ENCODE results near the gene EVC2.

EVC2 gene

DNA sequence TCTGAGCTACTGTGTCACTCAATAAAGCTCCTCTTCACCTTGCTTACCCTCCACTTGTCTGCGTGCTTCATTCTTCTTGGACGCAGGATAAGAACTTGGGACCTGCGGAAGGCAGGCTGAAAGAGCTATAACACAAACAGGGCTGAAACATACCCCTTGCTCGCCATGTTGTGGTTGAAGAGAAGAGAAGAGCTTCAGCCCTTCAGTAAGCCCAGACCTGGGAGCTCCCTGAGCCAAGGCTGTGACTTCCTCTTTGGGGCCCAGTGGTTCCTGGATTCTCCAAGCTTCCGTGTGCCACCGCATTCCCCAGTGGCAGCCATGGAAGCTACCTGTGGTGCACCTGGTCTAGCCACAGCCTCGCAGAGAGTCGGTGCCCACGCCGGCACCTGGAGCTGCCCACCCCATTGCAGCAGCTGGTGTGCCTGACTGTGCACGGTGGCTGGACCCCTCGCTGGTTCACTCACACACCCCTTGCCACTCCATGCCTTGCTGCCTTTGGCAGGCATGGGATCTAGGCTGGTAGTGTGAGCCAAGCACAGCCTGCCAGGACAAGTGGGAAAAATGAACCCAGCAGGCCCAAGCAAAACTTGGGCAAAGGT is 160.6 kb downstream of the EVC2 start:
- Histone ChIP-seq H3K79me2 (ENCODE audit: insufficient read depth, low read length) (no peaks in the 10 kb centered on the region), H3K9me2 (replicated peaks; ENCODE audit: low read depth, low read length) (no peaks in the 10 kb centered on the region), H3K36me3 (ENCODE audit: insufficient read depth, low read length) (no peaks in the 10 kb centered on the region), H4K20me1 (ENCODE audit: insufficient read depth, low read length, poor library complexity, severe bottlenecking) (no peaks in the 10 kb centered on the region), H3F3A (ENCODE audit: low read depth) (no peaks in the 10 kb centered on the region), H3K4me1 (ENCODE audit: insufficient read depth, low read length, poor library complexity, severe bottlenecking) (no peaks in the 10 kb centered on the region), H3K4me2 (ENCODE audit: low read depth, low read length, poor library complexity, severe bottlenecking) (no peak overlapping the region), H3K9me3 (ENCODE audit: insufficient read depth, low read depth, low read length) (no peaks in the 10 kb centered on the region), H3K9ac (ENCODE audit: low read depth, low read length, poor library complexity, severe bottlenecking) (no peak overlapping the region), H3K27me3 (ENCODE audit: insufficient read depth, low read length, poor library complexity, severe bottlenecking) (no peaks in the 10 kb centered on the region), H3K4me3 (ENCODE audit: low read length, poor library complexity, severe bottlenecking) (no peak overlapping the region), H2AFZ (ENCODE audit: low read length) (no peak overlapping the region)
- TF ChIP-seq, protein P1, sequence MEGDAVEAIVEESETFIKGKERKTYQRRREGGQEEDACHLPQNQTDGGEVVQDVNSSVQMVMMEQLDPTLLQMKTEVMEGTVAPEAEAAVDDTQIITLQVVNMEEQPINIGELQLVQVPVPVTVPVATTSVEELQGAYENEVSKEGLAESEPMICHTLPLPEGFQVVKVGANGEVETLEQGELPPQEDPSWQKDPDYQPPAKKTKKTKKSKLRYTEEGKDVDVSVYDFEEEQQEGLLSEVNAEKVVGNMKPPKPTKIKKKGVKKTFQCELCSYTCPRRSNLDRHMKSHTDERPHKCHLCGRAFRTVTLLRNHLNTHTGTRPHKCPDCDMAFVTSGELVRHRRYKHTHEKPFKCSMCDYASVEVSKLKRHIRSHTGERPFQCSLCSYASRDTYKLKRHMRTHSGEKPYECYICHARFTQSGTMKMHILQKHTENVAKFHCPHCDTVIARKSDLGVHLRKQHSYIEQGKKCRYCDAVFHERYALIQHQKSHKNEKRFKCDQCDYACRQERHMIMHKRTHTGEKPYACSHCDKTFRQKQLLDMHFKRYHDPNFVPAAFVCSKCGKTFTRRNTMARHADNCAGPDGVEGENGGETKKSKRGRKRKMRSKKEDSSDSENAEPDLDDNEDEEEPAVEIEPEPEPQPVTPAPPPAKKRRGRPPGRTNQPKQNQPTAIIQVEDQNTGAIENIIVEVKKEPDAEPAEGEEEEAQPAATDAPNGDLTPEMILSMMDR (conservative IDR thresholded peaks at IDR 0.05; ENCODE audit: low read length) = no peak
- TF ChIP-seq EZH2phosphoT487 (IDR thresholded peaks at IDR 0.05; ENCODE audit: borderline replicate concordance) = no peak

DNA sequence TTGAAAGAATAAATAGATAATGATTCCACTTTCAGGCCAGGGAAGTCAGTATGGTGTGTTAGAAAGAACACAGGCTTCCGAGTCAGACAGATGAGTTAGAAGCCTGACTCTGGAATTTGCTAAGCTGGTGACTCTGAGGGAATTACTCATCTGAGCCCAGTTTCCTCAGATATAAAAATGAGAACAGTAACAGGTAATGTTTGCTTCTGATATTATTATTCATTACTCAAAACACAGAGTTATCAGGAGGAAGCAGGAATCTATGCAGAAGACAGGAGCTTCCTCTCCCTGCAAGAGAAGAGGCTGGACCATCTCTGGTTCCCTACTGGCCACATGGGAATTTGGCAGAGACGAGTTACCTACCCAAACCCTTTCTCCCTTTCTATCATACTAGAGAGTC is 163.1 kb downstream of the EVC2 start:
- Histone ChIP-seq H3K4me1 (ENCODE audit: insufficient read depth, low read length, poor library complexity, severe bottlenecking) (no peaks in the 10 kb centered on the region), H3K36me3 (ENCODE audit: insufficient read depth, low read length) (no peaks in the 10 kb centered on the region), H3K9me2 (replicated peaks; ENCODE audit: low read depth, low read length) (no peaks in the 10 kb centered on the region), H4K20me1 (ENCODE audit: insufficient read depth, low read length, poor library complexity, severe bottlenecking) (no peaks in the 10 kb centered on the region), H3K79me2 (ENCODE audit: insufficient read depth, low read length) (no peaks in the 10 kb centered on the region), H3K4me2 (ENCODE audit: low read depth, low read length, poor library complexity, severe bottlenecking) (no peak overlapping the region), H3F3A (ENCODE audit: low read depth) (no peaks in the 10 kb centered on the region), H2AFZ (ENCODE audit: low read length) (no peak overlapping the region), H3K4me3 (ENCODE audit: low read length, poor library complexity, severe bottlenecking) (no peak overlapping the region), H3K9me3 (ENCODE audit: insufficient read depth, low read depth, low read length) (no peaks in the 10 kb centered on the region; the same call in 1 of the 2 replicates), H3K27me3 (ENCODE audit: insufficient read depth, low read length, poor library complexity, severe bottlenecking) (no peaks in the 10 kb centered on the region), H3K9ac (ENCODE audit: low read depth, low read length, poor library complexity, severe bottlenecking) (no peak overlapping the region)
- TF ChIP-seq, protein P1 (conservative IDR thresholded peaks at IDR 0.05; ENCODE audit: low read length) = no peak

DNA sequence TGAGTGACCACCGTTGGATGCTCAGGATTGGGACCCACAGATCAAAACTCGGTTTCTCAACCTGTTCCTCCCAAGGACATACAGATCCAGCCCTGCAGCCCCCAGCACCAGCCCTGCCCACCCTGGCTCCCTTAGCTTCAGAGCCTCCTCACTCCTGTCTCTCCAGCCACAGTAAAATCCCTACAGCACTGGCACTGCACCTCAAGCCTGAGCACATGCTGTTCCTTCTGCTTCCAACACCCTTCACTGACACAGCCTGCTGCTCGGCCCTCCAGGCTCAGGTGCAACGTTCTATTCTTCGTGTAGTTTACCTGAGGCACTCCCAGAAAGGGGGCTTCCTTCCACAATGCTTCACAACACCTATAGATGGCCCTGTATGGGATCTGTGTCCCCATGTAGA is 163.6 kb downstream of the EVC2 start:
- Histone ChIP-seq H3K27me3 (ENCODE audit: insufficient read depth, low read length, poor library complexity, severe bottlenecking) (no peaks in the 10 kb centered on the region), H3K4me1 (ENCODE audit: insufficient read depth, low read length, poor library complexity, severe bottlenecking) (no peaks in the 10 kb centered on the region), H3K4me2 (ENCODE audit: low read depth, low read length, poor library complexity, severe bottlenecking) (no peak overlapping the region), H3K9ac (ENCODE audit: low read depth, low read length, poor library complexity, severe bottlenecking) (no peak overlapping the region), H3K36me3 (ENCODE audit: insufficient read depth, low read length) (no peaks in the 10 kb centered on the region), H3K4me3 (ENCODE audit: low read length, poor library complexity, severe bottlenecking) (no peak overlapping the region), H2AFZ (ENCODE audit: low read length) (no peak overlapping the region), H3K79me2 (ENCODE audit: insufficient read depth, low read length) (no peaks in the 10 kb centered on the region), H3K9me2 (replicated peaks; ENCODE audit: low read depth, low read length) (no peaks in the 10 kb centered on the region), H3K9me3 (ENCODE audit: insufficient read depth, low read depth, low read length) (no peaks in the 10 kb centered on the region; the same call in 1 of the 2 replicates), H3F3A (ENCODE audit: low read depth) (no peaks in the 10 kb centered on the region), H4K20me1 (ENCODE audit: insufficient read depth, low read length, poor library complexity, severe bottlenecking) (no peaks in the 10 kb centered on the region)
- no peak for TF ChIP-seq EZH2phosphoT487 (IDR thresholded peaks at IDR 0.05; ENCODE audit: borderline replicate concordance)
- TF ChIP-seq, protein P1 (conservative IDR thresholded peaks at IDR 0.05; ENCODE audit: low read length) = no peak
